ENCODE measurements around the gene GOLPH3L. TPM values are rescaled to one million over a fixed set of nuclear protein-coding genes. Genes with fewer than 3 reads are reported as not detected.
"Not testable (repeated sequence)": the region's sequence is repeated elsewhere in the genome, so short reads cannot be mapped to it uniquely, and the experiment has no call there.

Gene GOLPH3L
- polyA plus RNA-seq, 1 experiment, result 35.0 TPM

GRCh38 chr1:150720098-150720497, 23.1 kb upstream of the GOLPH3L start:
- TF ChIP-seq, protein P1, sequence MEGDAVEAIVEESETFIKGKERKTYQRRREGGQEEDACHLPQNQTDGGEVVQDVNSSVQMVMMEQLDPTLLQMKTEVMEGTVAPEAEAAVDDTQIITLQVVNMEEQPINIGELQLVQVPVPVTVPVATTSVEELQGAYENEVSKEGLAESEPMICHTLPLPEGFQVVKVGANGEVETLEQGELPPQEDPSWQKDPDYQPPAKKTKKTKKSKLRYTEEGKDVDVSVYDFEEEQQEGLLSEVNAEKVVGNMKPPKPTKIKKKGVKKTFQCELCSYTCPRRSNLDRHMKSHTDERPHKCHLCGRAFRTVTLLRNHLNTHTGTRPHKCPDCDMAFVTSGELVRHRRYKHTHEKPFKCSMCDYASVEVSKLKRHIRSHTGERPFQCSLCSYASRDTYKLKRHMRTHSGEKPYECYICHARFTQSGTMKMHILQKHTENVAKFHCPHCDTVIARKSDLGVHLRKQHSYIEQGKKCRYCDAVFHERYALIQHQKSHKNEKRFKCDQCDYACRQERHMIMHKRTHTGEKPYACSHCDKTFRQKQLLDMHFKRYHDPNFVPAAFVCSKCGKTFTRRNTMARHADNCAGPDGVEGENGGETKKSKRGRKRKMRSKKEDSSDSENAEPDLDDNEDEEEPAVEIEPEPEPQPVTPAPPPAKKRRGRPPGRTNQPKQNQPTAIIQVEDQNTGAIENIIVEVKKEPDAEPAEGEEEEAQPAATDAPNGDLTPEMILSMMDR (IDR thresholded peaks at IDR 0.05; ENCODE audit: low read depth, low read length), result no peak
- POLR2A ChIA-PET, result no interaction called here
- Histone ChIP-seq H3K27ac (ENCODE audit: low read depth, low read length) (no peak overlapping the region), H3K9me3 (ENCODE audit: control insufficient read depth, insufficient read depth, low read length) (peaks cover 4% of the 10 kb centered on the region; the same call in 1 of the 2 replicates), H3K27me3 (ENCODE audit: control insufficient read depth, insufficient read depth, low read length) (no peaks in the 10 kb centered on the region), H3K4me3 (ENCODE audit: low read depth, low read length) (no peak overlapping the region)
- CTCF ChIA-PET, result interaction anchor here (1.0 kb wide), 1 partner anchor 23 kb away, joined by 5 read pairs; the partner anchor contains the start of gene GOLPH3L
- no peak for DNase-seq (ENCODE audit: low read depth, low spot score)

GRCh38 chr1:150718225-150718891, 21.4 kb upstream of the GOLPH3L start:
- ChIA-PET POLR2A (no interaction called here), CTCF (no interaction called here)
- no peak for DNase-seq (ENCODE audit: low read depth, low spot score)

GRCh38 chr1:150709031-150709430, 12.1 kb upstream of the GOLPH3L start:
- H3K27ac ChIP-seq (ENCODE audit: low read depth, low read length); H3K4me3 ChIP-seq (ENCODE audit: low read depth, low read length); H3K27me3 ChIP-seq (ENCODE audit: control insufficient read depth, insufficient read depth, low read length); H3K9me3 ChIP-seq (ENCODE audit: control insufficient read depth, insufficient read depth, low read length); CTCF ChIA-PET; DNase-seq (ENCODE audit: low read depth, low spot score); POLR2A ChIA-PET: not testable (repeated sequence)

More at GRCh38 chr1:150718225-150718891, 21.4 kb upstream of the GOLPH3L start:
- no peak overlapping the region for H3K4me3 ChIP-seq (ENCODE audit: low read depth, low read length)
- H3K9me3 ChIP-seq (ENCODE audit: control insufficient read depth, insufficient read depth, low read length), result peaks cover 4% of the 10 kb centered on the region; the same call in 1 of the 2 replicates
- H3K27ac ChIP-seq (ENCODE audit: low read depth, low read length), result no peak overlapping the region
- no peaks in the 10 kb centered on the region for H3K27me3 ChIP-seq (ENCODE audit: control insufficient read depth, insufficient read depth, low read length)
- TF ChIP-seq, protein P1 (IDR thresholded peaks at IDR 0.05; ENCODE audit: low read depth, low read length), result no peak

GRCh38 chr1:150708595-150708994, 11.6 kb upstream of the GOLPH3L start:
- TF ChIP-seq, protein P1 (IDR thresholded peaks at IDR 0.05; ENCODE audit: low read depth, low read length), result no peak
- Histone ChIP-seq H3K9me3 (ENCODE audit: control insufficient read depth, insufficient read depth, low read length) (no peaks in the 10 kb centered on the region), H3K4me3 (ENCODE audit: low read depth, low read length) (no peak overlapping the region), H3K27me3 (ENCODE audit: control insufficient read depth, insufficient read depth, low read length) (no peaks in the 10 kb centered on the region), H3K27ac (ENCODE audit: low read depth, low read length) (no peak overlapping the region)
- ChIA-PET POLR2A (no interaction called here), CTCF (no interaction called here)
- no peak for DNase-seq (ENCODE audit: low read depth, low spot score)

- TF ChIP-seq, protein P1 (IDR thresholded peaks at IDR 0.05; ENCODE audit: low read depth, low read length), result no peak
- POLR2A ChIA-PET, result no interaction called here
Observed at GRCh38 chr1:150706091-150706490, 9.1 kb upstream of the GOLPH3L start.

More at GRCh38 chr1:150706091-150706490, 9.1 kb upstream of the GOLPH3L start:
- Histone ChIP-seq H3K9me3 (ENCODE audit: control insufficient read depth, insufficient read depth, low read length) (no peaks in the 10 kb centered on the region), H3K4me3 (ENCODE audit: low read depth, low read length) (no peak overlapping the region), H3K27me3 (ENCODE audit: control insufficient read depth, insufficient read depth, low read length) (no peaks in the 10 kb centered on the region), H3K27ac (ENCODE audit: low read depth, low read length) (no peak overlapping the region)
- CTCF ChIA-PET, result no interaction called here
- DNase-seq (ENCODE audit: low read depth, low spot score), result no peak

Data from AG04450 (cell line).